C4-2B (cell line): ENCODE results near the gene MASP2.
"Not testable (repeated sequence)": the region's sequence is repeated elsewhere in the genome, so short reads cannot be mapped to it uniquely, and the experiment has no call there.

Source experiments
- H3K27ac ChIP-seq: fragments of 450-650 bp; 2 replicates; pipeline ENCODE4 v1.5.1; 2017
- CTCF ChIP-seq: fragments of 450-650 bp; conservative IDR thresholded peaks from 2 replicates; pipeline ENCODE4 v1.5.1; 2017; ENCODE audit warnings: mild to moderate bottlenecking
- ZFX ChIP-seq: fragments of 450-650 bp; IDR thresholded peaks from 2 replicates; pipeline ENCODE4 v1.6.1; 2017

Gene MASP2

DNA sequence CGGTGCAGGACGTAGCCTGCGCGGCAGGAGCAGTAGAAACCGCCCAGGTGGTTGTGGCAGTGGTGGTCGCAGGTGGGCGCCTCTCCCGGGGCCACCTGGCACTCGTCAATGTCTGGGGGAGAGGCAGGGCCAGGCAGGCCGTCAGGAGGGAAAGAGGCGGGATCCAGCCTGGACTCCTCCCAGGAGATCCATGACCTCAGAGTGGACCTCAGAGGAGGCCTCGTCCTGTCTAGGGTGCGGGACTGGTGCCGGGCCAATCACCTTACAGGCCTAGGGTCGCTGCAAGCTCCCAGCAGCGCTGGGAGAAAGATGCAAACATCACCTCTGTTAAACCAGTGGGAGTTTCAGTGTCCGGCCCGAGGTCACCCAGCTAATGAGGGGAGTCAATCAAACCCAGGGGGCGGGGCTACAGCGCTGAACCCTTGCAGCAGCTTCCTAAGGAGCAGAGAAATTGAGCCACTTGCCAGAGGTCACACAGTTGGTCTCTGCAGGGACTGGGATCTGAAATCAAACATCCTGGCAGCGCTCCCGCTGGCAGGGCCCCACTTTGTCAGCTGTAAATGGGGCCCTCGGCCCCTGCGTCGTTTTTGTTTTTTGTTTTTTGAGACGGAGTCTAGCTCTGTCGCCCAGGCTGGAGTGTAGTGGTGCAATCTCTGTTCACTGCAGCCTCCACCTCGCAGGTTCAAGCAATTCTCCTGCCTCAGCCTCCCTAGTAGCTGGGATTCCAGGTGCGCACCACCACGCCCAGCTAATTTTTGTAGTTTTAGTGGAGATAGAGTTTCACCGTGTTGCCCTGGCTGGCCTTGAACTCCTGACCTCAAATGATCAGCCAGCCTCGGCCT is 1.4 kb downstream of the MASP2 start:
- H3K27ac ChIP-seq = no peak overlapping the region
- TF ChIP-seq ZFX (no peak), CTCF (no peak)

GRCh38 chr1:11044849-11045427 is 2.1 kb downstream of the MASP2 start:
- TF ChIP-seq CTCF (no peak), ZFX (no peak)
- H3K27ac ChIP-seq = no peak overlapping the region

DNA sequence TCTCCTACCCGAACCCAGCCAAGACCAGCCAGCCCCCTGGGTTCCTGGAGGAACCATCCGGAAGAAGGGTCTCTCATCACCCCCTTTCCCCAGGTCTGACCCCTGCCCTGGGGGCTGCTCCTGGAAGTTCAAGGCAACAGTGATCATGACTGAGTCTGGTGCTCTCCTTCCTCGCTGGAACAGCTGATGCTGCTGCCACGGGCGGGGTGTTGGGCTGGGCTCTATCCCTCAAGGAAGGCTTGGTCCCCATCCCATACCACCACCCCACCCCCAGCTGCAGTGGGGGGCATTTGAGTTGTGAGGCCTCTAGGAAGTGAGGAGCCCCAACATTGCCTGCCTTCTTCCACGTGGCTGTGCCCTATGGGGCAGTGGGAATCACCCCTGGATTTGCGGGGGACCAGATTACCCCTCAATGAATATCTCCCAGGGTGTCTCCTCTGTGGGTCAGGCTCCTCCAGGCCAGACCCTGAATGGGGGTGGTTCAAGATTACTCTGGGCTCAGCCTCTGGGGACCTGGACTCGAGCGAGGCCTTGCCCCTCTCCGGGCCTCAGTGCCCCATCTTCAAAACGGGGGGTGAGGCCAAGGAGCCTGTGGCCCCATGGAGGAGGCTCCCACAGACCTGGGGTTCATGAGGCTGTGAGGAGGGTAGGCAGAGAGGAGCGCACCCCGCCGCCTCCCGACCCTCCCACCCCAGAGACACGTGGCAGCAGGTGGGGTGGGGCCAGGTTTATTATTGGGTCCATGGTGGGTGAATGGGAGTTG is 2.8 kb downstream of the MASP2 start:
- no peak overlapping the region for H3K27ac ChIP-seq
- TF ChIP-seq ZFX (no peak), CTCF (no peak)

- TF ChIP-seq CTCF (no peak), ZFX (no peak)
- H3K27ac ChIP-seq = no peak overlapping the region
Observed at GRCh38 chr1:11042995-11043874, 3.8 kb downstream of the MASP2 start.

DNA sequence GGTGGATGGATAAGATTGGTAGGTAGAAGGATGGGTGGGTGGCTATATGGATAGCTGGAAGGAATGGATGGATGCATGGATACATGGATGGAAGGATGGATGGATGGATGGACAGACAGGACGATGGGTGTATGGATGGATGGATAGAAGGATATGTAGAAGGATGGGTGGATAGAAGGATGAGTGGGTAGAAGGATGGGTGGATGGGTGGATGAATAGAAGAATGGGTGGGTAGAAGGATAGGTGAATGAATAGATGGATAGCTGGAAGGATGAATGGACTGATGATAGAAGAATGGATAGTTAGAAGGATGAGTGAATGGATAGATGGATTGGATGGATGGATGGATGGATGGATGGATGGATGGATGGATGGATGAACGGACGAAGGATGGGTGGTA is 5.0 kb downstream of the MASP2 start:
- H3K27ac ChIP-seq = no peak overlapping the region
- TF ChIP-seq ZFX (no peak), CTCF (no peak)

DNA sequence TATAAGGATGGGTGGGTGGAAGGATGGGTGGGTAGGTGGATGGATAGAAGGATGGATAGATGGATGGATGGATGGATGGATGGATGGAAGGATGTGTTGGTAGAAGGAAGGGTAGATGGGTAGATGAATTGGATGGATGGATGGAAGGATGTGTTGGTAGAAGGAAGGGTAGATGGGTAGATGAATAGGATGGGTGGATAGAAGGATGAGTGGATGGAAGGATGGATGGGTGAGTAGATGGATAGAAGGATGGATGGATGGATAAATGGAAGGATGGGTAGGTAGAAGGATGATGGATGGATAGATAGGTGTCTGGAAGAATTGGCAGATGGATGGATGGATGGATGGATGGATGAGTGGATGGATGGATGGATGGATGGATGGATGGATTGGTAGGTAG is 6.0 kb downstream of the MASP2 start:
- TF ChIP-seq CTCF (no peak), ZFX (no peak)
- H3K27ac ChIP-seq = no peak overlapping the region

DNA sequence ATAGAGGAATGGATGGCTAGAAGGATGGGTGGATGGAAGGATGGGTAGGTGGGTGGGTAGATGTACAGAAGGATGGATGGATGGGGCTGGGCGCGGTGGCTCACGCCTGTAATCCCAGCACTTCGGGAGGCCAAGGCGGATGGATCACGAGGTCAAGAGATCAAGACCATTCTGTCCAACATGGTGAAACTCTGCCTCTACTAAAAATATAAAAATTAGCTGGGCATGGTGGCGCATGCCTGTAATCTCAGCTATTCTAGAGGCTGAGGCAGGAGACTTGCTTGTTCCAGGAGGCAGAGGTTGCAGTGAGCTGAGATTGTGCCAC is 7.0 kb downstream of the MASP2 start:
- not testable (repeated sequence) for H3K27ac ChIP-seq
